GM20000 (cell line): Measurements from ENCODE around the gene IL7R.

Source experiments
- DNase-seq: peaks from one replicate; pipeline ENCODE4 v3.0.0; 2012; ENCODE audit warnings: low spot score
- CTCF ChIP-seq: IDR thresholded peaks from 2 replicates; pipeline ENCODE4 v1.5.1; 2012; ENCODE audit warnings: mild to moderate bottlenecking, control low read depth; ENCODE audit errors: extremely low read depth, missing control alignments

IL7R gene

GRCh38 chr5:35847491-35847890 lies 9.2 kb upstream of the IL7R start:
- no peak for TF ChIP-seq CTCF
- DNase-seq: no peak

GRCh38 chr5:35847961-35848360 lies 8.7 kb upstream of the IL7R start:
- no peak for TF ChIP-seq CTCF
- DNase-seq: no peak

- no peak for DNase-seq
- TF ChIP-seq CTCF: no peak
These were observed 6.8 kb upstream of the IL7R start for GRCh38 chr5:35849860-35850259.

GRCh38 chr5:35850967-35851680 lies 5.6 kb upstream of the IL7R start:
- no peak for DNase-seq
- TF ChIP-seq CTCF: no peak

- no peak for TF ChIP-seq CTCF
- DNase-seq: peak; percentile 30
These were observed 4.5 kb upstream of the IL7R start for GRCh38 chr5:35852084-35852734.

- TF ChIP-seq CTCF: no peak
- DNase-seq: no peak
These were observed 3.9 kb upstream of the IL7R start for GRCh38 chr5:35852773-35853172.

- no peak for DNase-seq
- TF ChIP-seq CTCF: no peak
These were observed 3.1 kb upstream of the IL7R start for GRCh38 chr5:35853631-35854030.
